HL-60 (cell line): ENCODE measurements around the gene KCNK18.

Source experiments
- REST ChIP-seq: IDR thresholded peaks from 2 replicates; pipeline ENCODE4 v1.6.1; 2012; ENCODE audit warnings: low read depth; ENCODE audit not compliant: insufficient replicate concordance
- TF ChIP-seq, protein P1 (sequence below): IDR thresholded peaks from one replicate; pipeline ENCODE4 v1.5.1; 2011; ENCODE audit warnings: low read length, control low read depth, inconsistent platforms; ENCODE audit not compliant: insufficient read depth

DNA sequence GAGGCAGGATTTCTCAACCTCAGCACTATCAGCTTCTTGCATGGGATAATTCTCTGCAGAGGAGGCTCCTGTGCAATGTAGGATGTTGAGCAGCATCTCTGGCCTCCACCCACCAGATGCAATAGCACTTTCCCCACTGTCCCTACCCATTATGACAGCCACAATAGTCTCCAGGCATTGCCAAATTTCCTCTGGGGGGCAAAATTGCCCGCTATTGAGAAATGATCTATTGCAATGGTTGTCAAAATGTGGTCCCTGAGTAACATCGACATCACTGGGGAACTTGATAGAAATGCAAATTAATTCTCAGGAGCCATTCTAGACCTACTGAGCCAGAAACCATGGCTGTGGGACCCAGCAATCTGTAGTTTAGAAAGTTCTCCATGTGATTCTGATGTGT is 7.0 kb downstream of the KCNK18 start:
- TF ChIP-seq, protein P1, sequence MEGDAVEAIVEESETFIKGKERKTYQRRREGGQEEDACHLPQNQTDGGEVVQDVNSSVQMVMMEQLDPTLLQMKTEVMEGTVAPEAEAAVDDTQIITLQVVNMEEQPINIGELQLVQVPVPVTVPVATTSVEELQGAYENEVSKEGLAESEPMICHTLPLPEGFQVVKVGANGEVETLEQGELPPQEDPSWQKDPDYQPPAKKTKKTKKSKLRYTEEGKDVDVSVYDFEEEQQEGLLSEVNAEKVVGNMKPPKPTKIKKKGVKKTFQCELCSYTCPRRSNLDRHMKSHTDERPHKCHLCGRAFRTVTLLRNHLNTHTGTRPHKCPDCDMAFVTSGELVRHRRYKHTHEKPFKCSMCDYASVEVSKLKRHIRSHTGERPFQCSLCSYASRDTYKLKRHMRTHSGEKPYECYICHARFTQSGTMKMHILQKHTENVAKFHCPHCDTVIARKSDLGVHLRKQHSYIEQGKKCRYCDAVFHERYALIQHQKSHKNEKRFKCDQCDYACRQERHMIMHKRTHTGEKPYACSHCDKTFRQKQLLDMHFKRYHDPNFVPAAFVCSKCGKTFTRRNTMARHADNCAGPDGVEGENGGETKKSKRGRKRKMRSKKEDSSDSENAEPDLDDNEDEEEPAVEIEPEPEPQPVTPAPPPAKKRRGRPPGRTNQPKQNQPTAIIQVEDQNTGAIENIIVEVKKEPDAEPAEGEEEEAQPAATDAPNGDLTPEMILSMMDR = no peak
- no peak for TF ChIP-seq REST
